HG02623 (cell line): Measurements from ENCODE around the gene SIX3.

Source experiments
- ATAC-seq: cut with Tn5 transposase; IDR thresholded peaks from one replicate; pipeline ENCODE4 v1.9.1; 2021; ENCODE audit warnings: moderate library complexity; ENCODE audit not compliant: unreplicated experiment

Gene SIX3

DNA sequence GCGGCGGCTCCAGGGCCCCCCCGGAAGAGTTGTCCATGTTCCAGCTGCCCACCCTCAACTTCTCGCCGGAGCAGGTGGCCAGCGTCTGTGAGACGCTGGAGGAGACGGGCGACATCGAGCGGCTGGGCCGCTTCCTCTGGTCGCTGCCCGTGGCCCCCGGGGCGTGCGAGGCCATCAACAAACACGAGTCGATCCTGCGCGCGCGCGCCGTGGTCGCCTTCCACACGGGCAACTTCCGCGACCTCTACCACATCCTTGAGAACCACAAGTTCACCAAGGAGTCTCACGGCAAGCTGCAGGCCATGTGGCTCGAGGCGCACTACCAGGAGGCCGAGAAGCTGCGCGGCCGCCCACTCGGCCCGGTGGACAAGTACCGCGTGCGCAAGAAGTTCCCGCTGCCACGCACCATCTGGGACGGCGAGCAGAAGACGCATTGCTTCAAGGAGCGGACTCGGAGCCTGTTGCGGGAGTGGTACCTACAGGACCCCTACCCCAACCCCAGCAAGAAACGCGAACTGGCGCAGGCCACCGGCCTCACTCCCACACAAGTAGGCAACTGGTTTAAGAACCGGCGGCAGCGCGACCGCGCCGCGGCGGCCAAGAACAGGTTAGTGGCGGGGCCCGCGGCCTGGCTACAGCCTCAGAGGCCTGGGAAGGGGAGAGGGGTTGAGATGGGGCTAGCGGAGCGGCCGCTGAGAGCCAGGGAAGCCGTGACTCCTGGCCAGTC lies 965 bp downstream of the SIX3 start:
- no peak for ATAC-seq

DNA sequence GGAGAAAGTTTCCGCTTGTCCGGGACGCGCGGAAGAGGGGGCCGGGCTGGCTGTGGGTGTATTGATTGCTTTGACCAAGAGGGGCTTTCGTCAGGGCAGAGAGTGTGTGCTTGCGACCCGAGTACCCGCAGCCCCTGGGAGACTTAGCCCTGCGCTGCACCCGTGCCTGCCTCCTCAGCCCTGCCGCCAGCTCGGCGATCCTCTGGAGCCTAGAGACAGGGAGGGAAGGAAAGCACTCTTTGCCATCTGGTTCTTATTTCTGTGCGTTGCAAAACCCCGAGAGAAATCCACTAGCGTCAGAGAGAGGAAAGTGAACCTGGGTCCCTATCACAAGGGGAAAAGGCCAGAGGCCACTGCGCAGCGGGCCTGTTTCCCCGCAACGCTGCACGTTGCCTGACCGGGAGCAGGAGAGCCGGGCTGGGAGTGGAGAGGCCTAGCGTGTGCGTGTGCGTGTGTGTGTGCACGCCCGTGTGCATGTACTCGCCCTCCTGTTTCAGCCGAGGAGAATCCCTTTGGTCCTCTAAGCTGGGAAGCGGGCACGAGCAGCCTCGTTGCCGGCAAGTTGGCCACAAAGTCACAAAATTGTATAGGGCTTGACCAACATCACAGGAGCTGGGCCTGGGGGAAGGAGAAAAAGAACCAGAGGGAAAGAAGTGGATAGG lies 1.7 kb downstream of the SIX3 start:
- ATAC-seq = no peak

- ATAC-seq = no peak
Measured at GRCh38 chr2:44943693-44944101, 2.2 kb downstream of the SIX3 start.

- no peak for ATAC-seq
Measured at GRCh38 chr2:44944102-44944951, 2.8 kb downstream of the SIX3 start.

- no peak for ATAC-seq
Measured at GRCh38 chr2:44944952-44945612, 3.6 kb downstream of the SIX3 start.

DNA sequence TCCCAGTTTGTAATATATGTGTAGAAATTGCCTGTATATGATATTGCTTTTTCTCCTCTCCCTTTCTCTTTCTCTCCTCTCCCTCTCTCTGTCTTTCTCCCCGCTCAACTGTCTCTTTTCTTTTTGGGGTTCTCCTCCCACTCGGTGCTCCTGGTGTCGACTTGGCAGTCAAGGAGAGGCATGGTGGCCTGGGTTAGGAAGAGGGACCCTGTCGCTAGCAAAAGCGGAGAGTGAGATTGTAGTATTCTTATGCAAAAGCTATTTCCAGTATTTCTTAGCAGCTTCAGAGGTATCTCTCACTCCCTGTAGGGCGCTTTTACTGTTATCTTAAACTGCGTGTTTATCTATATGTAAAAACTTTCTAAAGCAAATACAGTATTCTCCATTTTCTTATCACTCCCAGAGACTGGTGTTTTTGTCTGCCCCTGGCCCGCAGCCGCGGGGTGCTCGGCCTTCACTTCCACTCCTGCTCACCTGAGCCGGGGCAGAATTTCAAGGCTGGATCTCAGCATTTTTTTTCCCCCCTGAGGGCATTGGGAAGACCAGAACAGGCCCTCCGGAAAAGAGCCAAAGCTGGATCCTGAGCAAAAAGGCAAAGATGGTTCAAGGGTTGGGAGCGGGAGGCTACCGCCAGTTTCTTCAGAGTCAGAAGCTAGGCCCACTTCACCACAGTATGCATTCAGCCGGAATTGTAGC lies 4.3 kb downstream of the SIX3 start:
- ATAC-seq = no peak

- no peak for ATAC-seq
Measured at GRCh38 chr2:44946372-44947027, 5.0 kb downstream of the SIX3 start.

GRCh38 chr2:44947028-44947375 lies 5.5 kb downstream of the SIX3 start:
- ATAC-seq = no peak

DNA sequence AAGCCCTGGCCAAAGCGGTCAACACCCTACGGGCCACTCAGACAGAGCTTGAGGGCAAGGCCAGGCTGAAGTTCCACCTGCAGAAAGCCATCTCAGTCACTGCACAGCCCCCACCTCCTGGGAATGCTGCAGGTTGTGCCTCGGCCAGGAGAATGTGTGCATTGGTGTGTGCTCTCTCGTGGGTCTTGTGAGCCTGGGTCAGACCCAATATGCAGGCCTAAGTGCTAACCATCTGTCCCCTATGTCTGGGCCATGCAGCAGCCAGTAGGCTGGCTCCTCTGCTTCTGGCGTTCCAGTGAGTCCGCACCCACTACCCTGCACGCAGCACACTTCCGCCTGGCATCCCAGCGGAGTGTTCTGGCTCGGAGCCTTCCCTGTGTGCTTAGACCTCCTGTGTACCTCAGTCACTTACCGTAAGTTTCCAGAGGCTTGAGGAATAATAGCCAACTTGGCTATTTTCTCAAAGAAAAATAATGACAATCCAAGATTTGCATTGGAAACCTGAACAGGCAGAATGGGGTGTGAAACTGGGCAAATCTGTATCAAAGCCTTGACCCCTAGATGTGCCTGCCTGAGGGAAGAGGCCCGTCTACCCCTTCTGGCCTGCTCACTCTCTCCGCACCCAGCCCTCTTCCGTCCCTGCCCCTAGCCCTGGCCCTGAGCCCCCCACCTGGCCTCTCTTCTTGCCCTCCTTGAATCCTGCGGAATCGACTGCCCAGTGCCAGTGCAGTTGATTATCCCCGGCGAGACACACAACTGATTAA lies 7.2 kb downstream of the SIX3 start:
- no peak for ATAC-seq

GRCh38 chr2:44949329-44950151 lies 8.0 kb downstream of the SIX3 start:
- no peak for ATAC-seq

DNA sequence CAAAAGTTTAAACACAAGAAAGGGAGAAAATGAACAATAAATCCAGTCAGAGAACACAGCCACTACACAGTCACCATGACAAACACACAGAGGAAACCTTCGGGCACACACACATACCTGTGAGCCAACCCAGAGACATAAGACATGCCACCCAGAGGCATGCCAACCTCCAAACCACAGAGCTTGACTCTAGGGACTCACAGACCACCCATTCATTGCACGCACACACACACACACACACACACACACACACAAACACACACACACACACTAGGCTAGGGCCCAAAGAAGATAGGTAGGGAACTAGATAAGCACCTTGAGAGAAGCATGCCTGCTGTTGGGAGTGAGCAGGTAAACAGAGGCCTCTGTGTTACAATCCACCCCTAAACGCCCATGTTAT lies 9.1 kb downstream of the SIX3 start:
- ATAC-seq = no peak

DNA sequence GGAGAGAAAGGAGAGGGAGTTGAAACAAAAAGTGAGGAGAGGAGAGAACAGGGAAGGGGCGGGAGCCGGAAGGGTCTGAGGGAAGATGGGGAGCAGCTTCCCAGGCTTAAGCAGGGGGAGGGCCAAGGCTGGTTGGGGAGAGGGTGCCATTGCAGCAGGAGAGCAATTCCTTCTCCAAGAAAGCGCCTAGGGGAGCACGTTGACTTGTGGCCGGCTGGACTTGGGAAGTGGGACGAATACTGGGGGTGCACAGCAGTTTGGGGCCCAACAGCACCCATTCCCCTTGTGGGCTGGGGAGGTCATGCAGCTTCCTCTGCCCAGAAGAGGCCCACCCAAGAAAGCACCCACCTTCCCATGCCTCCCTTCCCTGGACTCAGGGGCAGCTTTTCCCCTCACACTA lies 9.6 kb downstream of the SIX3 start:
- no peak for ATAC-seq

DNA sequence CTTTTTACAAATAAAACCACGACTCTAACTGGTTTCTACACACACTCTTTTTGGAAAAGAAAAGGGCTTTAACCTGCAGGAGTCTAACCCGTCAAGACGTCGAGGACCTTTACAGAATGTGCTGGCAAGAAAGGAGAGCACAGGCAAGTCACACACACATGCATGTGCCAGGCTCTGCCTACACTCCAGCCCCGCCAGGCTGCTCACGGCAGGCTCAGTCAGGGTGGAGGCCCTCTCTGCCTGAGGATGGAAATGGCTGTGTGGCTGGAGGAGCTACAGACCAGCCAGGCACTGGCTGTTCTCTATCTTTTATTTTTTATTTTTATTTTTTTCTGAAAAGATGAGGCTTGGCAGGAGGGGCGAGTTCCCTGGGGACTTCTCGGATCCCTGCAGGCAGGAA lies 10.2 kb downstream of the SIX3 start:
- no peak for ATAC-seq

GRCh38 chr2:44952143-44952805 lies 10.8 kb downstream of the SIX3 start:
- ATAC-seq = no peak

GRCh38 chr2:44952806-44953498 lies 11.4 kb downstream of the SIX3 start:
- no peak for ATAC-seq

GRCh38 chr2:44953499-44953883 lies 12.0 kb downstream of the SIX3 start:
- no peak for ATAC-seq

- ATAC-seq = no peak
Measured at GRCh38 chr2:44954447-44954888, 13.0 kb downstream of the SIX3 start.
